Stimulated activated effector memory CD8-positive, alpha-beta T cell treated with anti-CD3 and anti-CD28 coated beads, Interleukin-12 subunit alpha, Interleukin-12 subunit beta, amount 100 ng/mL, for 72 hours (primary cell): Measurements from ENCODE around the gene FCHSD2.
"Not testable (repeated sequence)": the region's sequence is repeated elsewhere in the genome, so short reads cannot be mapped to it uniquely, and the experiment has no call there.

ENCODE experiments used
- ATAC-seq: fragments of 150-1000 bp; cut with Tn5 transposase; 2 replicates; pipeline ENCODE4 v1.10.0; 2021
- DNase-seq, 2 donors: peaks; one replicate each; pipeline ENCODE4 v3.0.0; 2021 to 2022; ENCODE audit warnings: low spot score in 2 of 2
- H3K27ac Mint-ChIP-seq: one replicate; pipeline ENCODE4 v1.8.0; 2022; ENCODE audit warnings: mild to moderate bottlenecking, mixed read lengths
- H3K36me3 Mint-ChIP-seq: one replicate; pipeline ENCODE4 v1.8.0; 2022; ENCODE audit warnings: mild to moderate bottlenecking, mixed read lengths
- H3K4me1 Mint-ChIP-seq: one replicate; pipeline ENCODE4 v1.8.0; 2022; ENCODE audit warnings: mixed read lengths
- H3K4me3 Mint-ChIP-seq: one replicate; pipeline ENCODE4 v1.8.0; 2022; ENCODE audit warnings: mild to moderate bottlenecking, mixed read lengths
- H3K9me3 Mint-ChIP-seq: one replicate; pipeline ENCODE4 v1.8.0; 2022; ENCODE audit warnings: mixed read lengths

FCHSD2 gene

GRCh38 chr11:73011126-73011817 lies 130.8 kb downstream of the FCHSD2 start:
- no peak overlapping the region for H3K4me3 Mint-ChIP-seq
- H3K36me3 Mint-ChIP-seq = peaks cover 5% of the 10 kb centered on the region
- peaks cover 5% of the 10 kb centered on the region for H3K4me1 Mint-ChIP-seq
- peaks cover 10% of the 10 kb centered on the region for H3K9me3 Mint-ChIP-seq
- DNase-seq (no peak), ATAC-seq (no peak)
- no peak overlapping the region for H3K27ac Mint-ChIP-seq

- no peak for DNase-seq
- peaks cover 10% of the 10 kb centered on the region for H3K9me3 Mint-ChIP-seq
- H3K36me3 Mint-ChIP-seq = peaks cover 5% of the 10 kb centered on the region
- no peak overlapping the region for H3K27ac Mint-ChIP-seq
- ATAC-seq = no peak
- no peak overlapping the region for H3K4me3 Mint-ChIP-seq
- H3K4me1 Mint-ChIP-seq = peaks cover 13% of the 10 kb centered on the region
Observed at GRCh38 chr11:73009972-73010371, 132.1 kb downstream of the FCHSD2 start.

GRCh38 chr11:73004088-73004487 lies 138.0 kb downstream of the FCHSD2 start:
- peaks cover 5% of the 10 kb centered on the region for H3K36me3 Mint-ChIP-seq
- no peaks in the 10 kb centered on the region for H3K9me3 Mint-ChIP-seq
- no peak for DNase-seq
- no peak for ATAC-seq
- H3K4me1 Mint-ChIP-seq = peaks cover 23% of the 10 kb centered on the region
- H3K4me3 Mint-ChIP-seq = no peak overlapping the region
- no peak overlapping the region for H3K27ac Mint-ChIP-seq

- H3K27ac Mint-ChIP-seq = no peak overlapping the region
- no peak for ATAC-seq
Observed at GRCh38 chr11:73003088-73003487, 139.0 kb downstream of the FCHSD2 start.

GRCh38 chr11:73002214-73002613 lies 139.9 kb downstream of the FCHSD2 start:
- DNase-seq = no peak
- H3K36me3 Mint-ChIP-seq = peaks cover 8% of the 10 kb centered on the region
- H3K27ac Mint-ChIP-seq = no peak overlapping the region
- H3K9me3 Mint-ChIP-seq = no peaks in the 10 kb centered on the region
- ATAC-seq = no peak
- peaks cover 23% of the 10 kb centered on the region for H3K4me1 Mint-ChIP-seq
- no peak overlapping the region for H3K4me3 Mint-ChIP-seq

More at GRCh38 chr11:73003088-73003487, 139.0 kb downstream of the FCHSD2 start:
- peaks cover 23% of the 10 kb centered on the region for H3K4me1 Mint-ChIP-seq
- no peak for DNase-seq
- H3K9me3 Mint-ChIP-seq = no peaks in the 10 kb centered on the region
- no peak overlapping the region for H3K4me3 Mint-ChIP-seq
- H3K36me3 Mint-ChIP-seq = peaks cover 3% of the 10 kb centered on the region

GRCh38 chr11:73001615-73002014 lies 140.5 kb downstream of the FCHSD2 start:
- DNase-seq (no peak), ATAC-seq (no peak)
- Mint-ChIP-seq H3K4me3 (no peak overlapping the region), H3K9me3 (no peaks in the 10 kb centered on the region), H3K4me1 (peaks cover 21% of the 10 kb centered on the region), H3K27ac (no peak overlapping the region), H3K36me3 (peaks cover 8% of the 10 kb centered on the region)

GRCh38 chr11:72998676-72999075 lies 143.4 kb downstream of the FCHSD2 start:
- ATAC-seq (no peak), DNase-seq (no peak)
- no peak overlapping the region for H3K4me3 Mint-ChIP-seq
- H3K27ac Mint-ChIP-seq = no peak overlapping the region
- H3K9me3 Mint-ChIP-seq = no peaks in the 10 kb centered on the region
- peaks cover 8% of the 10 kb centered on the region for H3K36me3 Mint-ChIP-seq
- no peaks in the 10 kb centered on the region for H3K4me1 Mint-ChIP-seq

- Mint-ChIP-seq H3K4me3 (no peak overlapping the region), H3K36me3 (peaks cover 8% of the 10 kb centered on the region), H3K9me3 (no peaks in the 10 kb centered on the region), H3K4me1 (no peaks in the 10 kb centered on the region), H3K27ac (no peak overlapping the region)
- DNase-seq = no peak
- ATAC-seq = no peak
Observed at GRCh38 chr11:72996959-72997358, 145.2 kb downstream of the FCHSD2 start.

GRCh38 chr11:72989727-72990126 lies 152.4 kb downstream of the FCHSD2 start:
- Mint-ChIP-seq H3K4me1 (peaks cover 9% of the 10 kb centered on the region), H3K4me3 (no peak overlapping the region), H3K9me3 (no peaks in the 10 kb centered on the region), H3K36me3 (peaks cover 21% of the 10 kb centered on the region), H3K27ac (peak overlapping the region; percentile 13)
- no peak for ATAC-seq
- DNase-seq = no peak

GRCh38 chr11:72988821-72989220 lies 153.3 kb downstream of the FCHSD2 start:
- H3K36me3 Mint-ChIP-seq = peaks cover 24% of the 10 kb centered on the region
- no peaks in the 10 kb centered on the region for H3K9me3 Mint-ChIP-seq
- H3K4me1 Mint-ChIP-seq = peaks cover 9% of the 10 kb centered on the region
- no peak overlapping the region for H3K4me3 Mint-ChIP-seq
- no peak for ATAC-seq
- DNase-seq = no peak
- H3K27ac Mint-ChIP-seq = no peak overlapping the region

GRCh38 chr11:72985645-72986044 lies 156.5 kb downstream of the FCHSD2 start:
- no peak overlapping the region for H3K4me3 Mint-ChIP-seq
- ATAC-seq (no peak), DNase-seq (no peak)
- H3K9me3 Mint-ChIP-seq = no peaks in the 10 kb centered on the region
- H3K27ac Mint-ChIP-seq = no peak overlapping the region
- H3K36me3 Mint-ChIP-seq = peaks cover 38% of the 10 kb centered on the region
- peaks cover 6% of the 10 kb centered on the region for H3K4me1 Mint-ChIP-seq

GRCh38 chr11:72984453-72985077 lies 157.6 kb downstream of the FCHSD2 start:
- H3K9me3 Mint-ChIP-seq = no peaks in the 10 kb centered on the region
- peaks cover 37% of the 10 kb centered on the region for H3K36me3 Mint-ChIP-seq
- no peak overlapping the region for H3K27ac Mint-ChIP-seq
- DNase-seq (no peak), ATAC-seq (no peak)
- no peak overlapping the region for H3K4me3 Mint-ChIP-seq
- H3K4me1 Mint-ChIP-seq = no peaks in the 10 kb centered on the region

GRCh38 chr11:72983560-72983959 lies 158.6 kb downstream of the FCHSD2 start:
- ATAC-seq (no peak), DNase-seq (no peak)
- Mint-ChIP-seq H3K36me3 (peaks cover 37% of the 10 kb centered on the region), H3K27ac (no peak overlapping the region), H3K9me3 (no peaks in the 10 kb centered on the region), H3K4me1 (no peaks in the 10 kb centered on the region), H3K4me3 (no peak overlapping the region)

GRCh38 chr11:72981971-72982685 lies 160.0 kb downstream of the FCHSD2 start:
- Mint-ChIP-seq H3K9me3 (no peaks in the 10 kb centered on the region), H3K36me3 (peaks cover 36% of the 10 kb centered on the region), H3K27ac (no peak overlapping the region), H3K4me1 (no peaks in the 10 kb centered on the region), H3K4me3 (no peak overlapping the region)
- no peak for ATAC-seq
- no peak for DNase-seq

GRCh38 chr11:72981080-72981479 lies 161.0 kb downstream of the FCHSD2 start:
- no peak for DNase-seq

GRCh38 chr11:72977782-72978181 lies 164.3 kb downstream of the FCHSD2 start:
- Mint-ChIP-seq H3K36me3 (peaks cover 29% of the 10 kb centered on the region), H3K4me1 (peaks cover 32% of the 10 kb centered on the region)
- not testable (repeated sequence) for DNase-seq, H3K9me3 Mint-ChIP-seq, H3K4me3 Mint-ChIP-seq, ATAC-seq, H3K27ac Mint-ChIP-seq

More at GRCh38 chr11:72981080-72981479, 161.0 kb downstream of the FCHSD2 start:
- peaks cover under 1% of the 10 kb centered on the region for H3K4me1 Mint-ChIP-seq
- H3K36me3 Mint-ChIP-seq = peaks cover 41% of the 10 kb centered on the region
- no peak overlapping the region for H3K4me3 Mint-ChIP-seq
- no peak overlapping the region for H3K27ac Mint-ChIP-seq
- ATAC-seq = peak; percentile 60
- no peaks in the 10 kb centered on the region for H3K9me3 Mint-ChIP-seq
